ENCODE results near the gene MRPS12. TPM values are rescaled to one million over a fixed set of nuclear protein-coding genes. Genes with fewer than 3 reads are reported as not detected.

Gene MRPS12
- total RNA-seq, 1 donor from 2014 or later: 27.7 TPM

DNA sequence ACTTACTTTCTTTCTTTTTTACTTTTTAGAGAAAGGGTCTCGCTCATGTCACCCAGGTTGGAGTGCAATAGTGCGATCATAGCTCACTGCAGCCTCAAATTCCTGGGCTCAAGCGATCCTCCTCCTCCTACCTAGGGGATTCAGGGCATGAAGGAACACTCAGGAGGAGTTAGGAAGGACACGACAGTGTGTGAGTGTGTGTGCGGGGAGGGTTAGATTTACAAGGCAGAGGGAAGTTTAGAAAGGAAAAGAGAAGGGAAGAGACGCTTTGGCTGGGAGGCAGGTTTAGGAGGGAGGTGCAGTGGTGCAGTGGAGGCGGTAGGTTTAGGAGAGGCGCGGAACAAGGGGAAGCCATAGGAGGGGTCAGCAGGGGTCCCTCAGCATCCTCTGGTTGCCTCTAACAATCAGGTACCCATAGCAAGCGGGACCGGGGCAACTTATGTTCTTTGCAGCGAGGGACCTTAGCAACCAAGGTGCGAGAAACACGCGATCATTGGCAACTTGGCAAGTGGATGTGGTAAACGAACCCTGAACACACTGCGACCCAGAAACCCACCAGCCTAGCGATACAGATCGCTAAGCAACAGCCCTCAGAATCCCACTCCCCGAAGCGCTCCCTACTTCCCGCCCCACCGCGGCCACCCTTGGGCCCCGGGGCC, 31.8 kb upstream of the MRPS12 start:
- peaks cover 26% of the 10 kb centered on the region for H3K4me1 Mint-ChIP-seq (ENCODE audit: low read depth)
- peak overlapping the region; percentile 96 for H3K4me3 Mint-ChIP-seq (ENCODE audit: unreplicated experiment)
- TF ChIP-seq, protein P1, sequence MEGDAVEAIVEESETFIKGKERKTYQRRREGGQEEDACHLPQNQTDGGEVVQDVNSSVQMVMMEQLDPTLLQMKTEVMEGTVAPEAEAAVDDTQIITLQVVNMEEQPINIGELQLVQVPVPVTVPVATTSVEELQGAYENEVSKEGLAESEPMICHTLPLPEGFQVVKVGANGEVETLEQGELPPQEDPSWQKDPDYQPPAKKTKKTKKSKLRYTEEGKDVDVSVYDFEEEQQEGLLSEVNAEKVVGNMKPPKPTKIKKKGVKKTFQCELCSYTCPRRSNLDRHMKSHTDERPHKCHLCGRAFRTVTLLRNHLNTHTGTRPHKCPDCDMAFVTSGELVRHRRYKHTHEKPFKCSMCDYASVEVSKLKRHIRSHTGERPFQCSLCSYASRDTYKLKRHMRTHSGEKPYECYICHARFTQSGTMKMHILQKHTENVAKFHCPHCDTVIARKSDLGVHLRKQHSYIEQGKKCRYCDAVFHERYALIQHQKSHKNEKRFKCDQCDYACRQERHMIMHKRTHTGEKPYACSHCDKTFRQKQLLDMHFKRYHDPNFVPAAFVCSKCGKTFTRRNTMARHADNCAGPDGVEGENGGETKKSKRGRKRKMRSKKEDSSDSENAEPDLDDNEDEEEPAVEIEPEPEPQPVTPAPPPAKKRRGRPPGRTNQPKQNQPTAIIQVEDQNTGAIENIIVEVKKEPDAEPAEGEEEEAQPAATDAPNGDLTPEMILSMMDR (IDR thresholded peaks at IDR 0.05): no peak
- peak overlapping the region; percentile 98 for H3K27ac Mint-ChIP-seq (ENCODE audit: unreplicated experiment)
- no peaks in the 10 kb centered on the region for H3K9me3 Mint-ChIP-seq (ENCODE audit: low read depth)
- H3K36me3 Mint-ChIP-seq (ENCODE audit: low read depth): no peaks in the 10 kb centered on the region
- H3K27me3 Mint-ChIP-seq (ENCODE audit: low read depth): no peaks in the 10 kb centered on the region
- DNase-seq (ENCODE audit: low spot score): no peak

DNA sequence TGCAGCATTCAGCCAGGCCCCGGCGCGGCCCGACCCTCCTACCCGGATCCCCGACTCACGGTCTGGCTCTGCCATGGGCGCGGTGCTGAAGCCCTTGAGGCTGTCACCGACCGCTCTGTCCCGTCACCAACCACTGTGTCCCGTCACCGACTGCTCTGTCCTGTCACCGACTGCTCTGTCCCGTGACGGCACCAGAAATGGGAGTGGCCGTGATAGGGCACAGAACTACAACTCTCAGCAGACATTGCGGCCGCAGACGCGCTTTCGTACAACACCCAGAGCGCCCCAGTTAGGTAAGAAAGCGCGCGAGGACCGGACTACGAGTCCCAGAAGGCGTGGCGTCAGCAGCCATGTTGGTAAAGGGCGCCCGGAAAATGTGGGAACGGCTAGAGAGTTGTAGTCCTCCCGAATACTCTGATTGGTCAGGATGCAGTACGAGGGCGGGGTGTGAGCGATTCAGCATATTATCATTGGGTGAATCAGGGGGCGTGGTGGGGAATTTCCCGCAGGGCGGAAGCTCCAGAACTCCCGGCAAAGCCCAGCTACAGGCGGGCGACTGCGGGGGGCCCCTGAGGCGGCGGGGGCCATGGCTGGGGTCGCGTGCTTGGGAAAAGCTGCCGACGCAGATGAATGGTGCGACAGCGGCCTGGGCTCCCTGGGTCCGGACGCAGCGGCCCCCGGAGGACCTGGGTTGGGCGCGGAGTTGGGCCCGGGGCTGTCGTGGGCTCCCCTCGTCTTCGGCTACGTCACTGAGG, 31.1 kb upstream of the MRPS12 start, which contains the start of the genes NFKBIB and SIRT2:
Gene NFKBIB, plus strand, starts transcription at position 523 of the 755 bp plus-strand sequence. Its CDS starts 64 bp downstream, at position 587.
Gene SIRT2, minus strand, starts transcription at position 172 of the 755 bp plus-strand sequence. Its CDS starts 97 bp downstream, at position 75.
- H3K27ac Mint-ChIP-seq (ENCODE audit: unreplicated experiment): peak within 1 kb of the TSS; percentile 98
- H3K36me3 Mint-ChIP-seq (ENCODE audit: low read depth): peaks cover 5% of the 10 kb centered on the region

GRCh38 chr19:38900202-38900629, 30.5 kb upstream of the MRPS12 start:
- no peaks in the 10 kb centered on the region for H3K27me3 Mint-ChIP-seq (ENCODE audit: low read depth)
- no peak for DNase-seq (ENCODE audit: low spot score)
- H3K27ac Mint-ChIP-seq (ENCODE audit: unreplicated experiment): peak overlapping the region; percentile 95
- peak overlapping the region; percentile 96 for H3K4me3 Mint-ChIP-seq (ENCODE audit: unreplicated experiment)
- H3K36me3 Mint-ChIP-seq (ENCODE audit: low read depth): peaks cover 5% of the 10 kb centered on the region
- H3K4me1 Mint-ChIP-seq (ENCODE audit: low read depth): peaks cover 26% of the 10 kb centered on the region
- TF ChIP-seq, protein P1 (IDR thresholded peaks at IDR 0.05): no peak
- no peaks in the 10 kb centered on the region for H3K9me3 Mint-ChIP-seq (ENCODE audit: low read depth)

More for the DNA sequence above, 31.1 kb upstream of the MRPS12 start, which contains the start of the genes NFKBIB and SIRT2:
- H3K4me1 Mint-ChIP-seq (ENCODE audit: low read depth): peaks cover 26% of the 10 kb centered on the region
- H3K4me3 Mint-ChIP-seq (ENCODE audit: unreplicated experiment): peak within 1 kb of the TSS; percentile 96
- DNase-seq (ENCODE audit: low spot score): peak; percentile 100
- no peaks in the 10 kb centered on the region for H3K27me3 Mint-ChIP-seq (ENCODE audit: low read depth)
- TF ChIP-seq, protein P1 (IDR thresholded peaks at IDR 0.05): no peak
- no peaks in the 10 kb centered on the region for H3K9me3 Mint-ChIP-seq (ENCODE audit: low read depth)

DNA sequence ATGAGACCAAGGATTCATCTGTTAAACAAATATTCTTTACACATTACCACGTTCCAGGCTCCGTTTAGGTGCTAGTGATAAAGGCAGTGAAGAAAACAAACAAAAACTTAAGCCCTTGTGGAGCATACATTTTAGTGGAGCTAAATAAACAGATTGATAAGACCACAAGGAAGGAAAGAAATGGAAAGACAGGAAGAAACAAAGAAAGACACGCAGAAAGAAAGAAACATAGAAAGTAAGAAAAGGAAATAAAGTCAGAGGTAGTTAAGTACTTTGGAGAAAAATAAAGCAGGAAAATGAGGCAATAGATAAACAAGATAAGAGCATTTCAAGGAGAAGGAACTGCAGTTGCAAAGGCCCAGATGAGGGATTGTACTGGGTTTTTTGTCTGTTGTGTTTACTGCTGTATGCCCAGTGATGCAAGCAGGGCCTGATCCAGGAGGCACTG, 30.0 kb upstream of the MRPS12 start:
- TF ChIP-seq, protein P1 (IDR thresholded peaks at IDR 0.05): no peak
- Mint-ChIP-seq H3K4me1 (ENCODE audit: low read depth) (peaks cover 26% of the 10 kb centered on the region), H3K4me3 (ENCODE audit: unreplicated experiment) (peak overlapping the region; percentile 96), H3K27me3 (ENCODE audit: low read depth) (no peaks in the 10 kb centered on the region), H3K9me3 (ENCODE audit: low read depth) (no peaks in the 10 kb centered on the region), H3K27ac (ENCODE audit: unreplicated experiment) (peak overlapping the region; percentile 95), H3K36me3 (ENCODE audit: low read depth) (peaks cover 7% of the 10 kb centered on the region)
- no peak for DNase-seq (ENCODE audit: low spot score)

GRCh38 chr19:38901683-38902082, 29.1 kb upstream of the MRPS12 start:
- Mint-ChIP-seq H3K27me3 (ENCODE audit: low read depth) (no peaks in the 10 kb centered on the region), H3K4me3 (ENCODE audit: unreplicated experiment) (no peak overlapping the region), H3K4me1 (ENCODE audit: low read depth) (peaks cover 26% of the 10 kb centered on the region)

More at GRCh38 chr19:38901683-38902082, 29.1 kb upstream of the MRPS12 start:
- TF ChIP-seq, protein P1 (IDR thresholded peaks at IDR 0.05): no peak
- DNase-seq (ENCODE audit: low spot score): no peak
- H3K27ac Mint-ChIP-seq (ENCODE audit: unreplicated experiment): no peak overlapping the region
- no peaks in the 10 kb centered on the region for H3K9me3 Mint-ChIP-seq (ENCODE audit: low read depth)
- H3K36me3 Mint-ChIP-seq (ENCODE audit: low read depth): peaks cover 7% of the 10 kb centered on the region

Measured in chondrocyte (in vitro differentiated cells).